ENCODE results near the gene FSHR.

FSHR gene

DNA sequence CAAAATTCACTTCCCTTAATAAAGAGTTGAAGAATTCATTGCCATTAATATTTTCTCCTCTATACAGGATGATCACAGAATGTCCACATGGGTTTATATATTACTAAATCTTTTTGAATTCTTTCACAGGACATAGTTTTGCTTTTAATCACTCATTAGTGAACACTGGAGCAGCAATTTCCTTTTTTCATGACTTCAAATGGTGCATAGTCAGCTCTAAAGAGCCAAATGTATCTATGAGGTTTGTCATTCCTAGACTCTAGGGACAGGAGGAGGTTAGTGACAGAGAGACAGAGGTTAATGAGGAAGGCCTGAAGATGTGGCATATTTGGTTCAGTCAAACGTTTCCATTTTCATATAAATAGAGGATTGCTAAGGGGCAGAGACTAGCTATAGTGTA lies 111.8 kb downstream of the FSHR start:
- Histone ChIP-seq H3K4me3 (ENCODE audit: low read depth, low read length) (no peak overlapping the region), H3K9me3 (no peaks in the 10 kb centered on the region), H3K36me3 (no peaks in the 10 kb centered on the region), H3K27me3 (no peaks in the 10 kb centered on the region), H3K4me1 (peaks cover 2% of the 10 kb centered on the region; the same call in 1 of the 2 replicates)
- DNase-seq, result no peak
- TF ChIP-seq CTCF (IDR thresholded peaks at IDR 0.05; ENCODE audit: low read depth, low read length), result no peak

DNA sequence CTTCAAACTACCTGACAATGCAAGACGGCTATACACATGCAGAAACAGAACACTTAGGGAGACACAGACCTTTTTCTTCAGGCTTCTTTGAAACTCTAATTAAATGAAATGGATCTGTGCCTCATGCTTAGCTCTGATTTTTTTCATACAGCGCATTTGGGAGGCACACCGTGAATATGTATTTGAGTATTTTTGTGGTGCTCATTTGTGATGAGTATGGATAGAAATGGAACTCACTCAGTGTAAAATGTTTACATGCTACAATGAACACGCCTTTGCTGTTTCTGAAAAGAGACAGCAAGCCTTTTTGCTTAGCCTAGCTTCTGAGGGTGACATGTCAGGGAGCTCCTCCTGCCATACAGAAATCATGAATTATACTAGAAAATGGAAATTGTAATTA lies 113.3 kb downstream of the FSHR start:
- DNase-seq, result no peak
- H3K4me3 ChIP-seq (ENCODE audit: low read depth, low read length), result no peak overlapping the region
- no peaks in the 10 kb centered on the region for H3K9me3 ChIP-seq
- H3K27me3 ChIP-seq, result no peaks in the 10 kb centered on the region
- no peak for TF ChIP-seq CTCF (IDR thresholded peaks at IDR 0.05; ENCODE audit: low read depth, low read length)
- H3K36me3 ChIP-seq, result no peaks in the 10 kb centered on the region
- H3K4me1 ChIP-seq, result peaks cover 2% of the 10 kb centered on the region; the same call in 1 of the 2 replicates

DNA sequence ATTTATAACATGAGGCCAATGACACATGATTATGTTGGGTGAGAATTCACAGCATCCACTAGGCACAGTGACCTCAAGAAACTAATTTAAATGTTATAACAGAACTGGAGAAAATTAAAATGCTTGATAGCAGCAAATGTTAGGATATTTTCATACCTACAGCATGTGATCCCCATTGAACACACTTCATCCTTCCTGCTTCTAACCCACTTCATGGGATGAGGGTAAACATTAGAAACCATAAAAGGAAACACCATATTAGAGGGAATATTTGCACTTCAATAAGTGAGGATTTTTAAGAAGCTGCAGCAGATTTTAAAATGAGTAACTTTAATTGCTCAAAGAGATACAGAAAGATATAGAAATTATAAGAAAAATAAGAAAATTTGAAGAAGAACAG lies 117.1 kb downstream of the FSHR start:
- Histone ChIP-seq H3K27me3 (no peaks in the 10 kb centered on the region), H3K4me1 (no peaks in the 10 kb centered on the region), H3K4me3 (ENCODE audit: low read depth, low read length) (no peak overlapping the region), H3K9me3 (no peaks in the 10 kb centered on the region), H3K36me3 (no peaks in the 10 kb centered on the region)
- DNase-seq, result no peak
- TF ChIP-seq CTCF (IDR thresholded peaks at IDR 0.05; ENCODE audit: low read depth, low read length), result no peak

DNA sequence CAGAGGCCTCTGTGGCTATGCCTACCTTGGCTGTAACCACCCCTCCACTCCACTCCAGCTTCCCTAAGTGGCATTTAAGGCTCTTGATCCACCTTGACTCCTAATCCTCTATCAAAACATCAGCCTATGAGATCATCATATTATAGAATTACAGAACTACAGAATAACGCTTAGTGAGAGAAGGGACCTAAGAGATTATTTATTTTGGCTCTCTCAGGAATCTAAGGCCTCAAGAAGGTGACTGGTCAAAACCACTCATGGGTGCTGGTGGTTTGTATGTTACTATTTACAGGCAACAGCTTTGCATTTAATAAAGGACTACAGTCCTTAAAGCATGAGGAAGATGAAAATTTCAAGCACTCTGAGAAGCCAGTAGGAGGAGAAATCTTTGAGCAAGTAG lies 118.8 kb downstream of the FSHR start:
- Histone ChIP-seq H3K4me1 (no peaks in the 10 kb centered on the region), H3K9me3 (no peaks in the 10 kb centered on the region), H3K27me3 (no peaks in the 10 kb centered on the region), H3K4me3 (ENCODE audit: low read depth, low read length) (no peak overlapping the region), H3K36me3 (no peaks in the 10 kb centered on the region)
- DNase-seq, result no peak
- no peak for TF ChIP-seq CTCF (IDR thresholded peaks at IDR 0.05; ENCODE audit: low read depth, low read length)

DNA sequence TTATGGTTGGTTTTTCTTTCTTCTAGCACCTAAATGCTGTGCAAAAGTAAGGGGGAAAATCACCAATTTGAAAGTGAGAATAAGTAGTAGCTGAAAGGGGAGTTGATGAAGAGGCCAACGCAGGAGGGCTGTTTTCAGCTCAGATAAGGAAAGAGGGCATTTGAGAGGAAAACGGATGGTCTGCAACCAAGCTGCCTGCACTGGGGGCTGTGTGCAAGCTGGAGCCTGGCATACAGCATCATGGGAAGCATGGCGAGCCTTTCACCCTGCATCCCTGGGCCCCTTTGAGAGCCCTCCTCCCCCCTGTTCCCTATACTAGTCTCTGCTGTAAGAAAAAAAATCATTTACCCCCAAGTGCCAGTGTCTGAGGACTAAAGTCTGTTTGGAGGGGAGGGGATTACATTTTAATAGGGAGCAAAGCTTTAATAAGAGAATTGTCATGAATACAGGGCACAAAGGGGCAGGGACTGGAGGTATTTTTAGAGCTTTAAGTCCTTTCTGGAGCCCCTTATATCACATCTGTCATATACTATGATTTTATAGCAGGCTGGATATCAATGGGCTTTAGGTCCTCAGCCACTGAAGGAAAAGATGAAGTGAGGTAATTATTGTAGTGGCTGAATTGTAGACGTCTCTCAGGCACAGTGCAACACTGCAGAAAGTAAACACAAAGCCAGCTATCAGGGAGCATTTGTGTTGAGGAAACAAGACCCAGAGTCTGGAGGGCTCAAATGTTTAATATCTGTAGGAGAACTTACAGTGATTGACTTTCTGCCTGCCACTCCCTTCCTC lies 120.7 kb downstream of the FSHR start:
- Histone ChIP-seq H3K36me3 (no peaks in the 10 kb centered on the region), H3K27me3 (no peaks in the 10 kb centered on the region), H3K4me1 (no peaks in the 10 kb centered on the region), H3K9me3 (no peaks in the 10 kb centered on the region), H3K4me3 (ENCODE audit: low read depth, low read length) (no peak overlapping the region)
- TF ChIP-seq CTCF (IDR thresholded peaks at IDR 0.05; ENCODE audit: low read depth, low read length), result no peak
- no peak for DNase-seq

DNA sequence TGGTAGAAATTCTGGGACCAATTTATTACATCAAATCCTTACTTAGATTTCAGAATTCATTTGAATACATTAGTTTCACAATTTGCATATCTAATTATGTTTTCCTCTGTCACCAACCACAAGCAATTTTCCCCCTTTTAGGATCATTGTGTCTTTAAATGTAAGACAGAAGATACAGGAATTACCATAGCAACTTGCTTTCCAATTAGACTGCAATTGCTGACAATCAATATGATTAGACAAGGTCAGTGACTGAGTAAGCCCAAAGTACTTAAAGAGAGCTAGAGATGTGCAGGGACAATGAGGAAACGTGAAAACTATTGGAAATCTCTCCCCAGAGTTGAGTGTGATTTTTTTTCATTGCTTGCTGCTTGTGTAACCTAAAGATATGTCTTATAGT lies 121.4 kb downstream of the FSHR start:
- Histone ChIP-seq H3K36me3 (no peaks in the 10 kb centered on the region), H3K4me3 (ENCODE audit: low read depth, low read length) (no peak overlapping the region), H3K27me3 (no peaks in the 10 kb centered on the region), H3K4me1 (no peaks in the 10 kb centered on the region), H3K9me3 (no peaks in the 10 kb centered on the region)
- no peak for TF ChIP-seq CTCF (IDR thresholded peaks at IDR 0.05; ENCODE audit: low read depth, low read length)
- no peak for DNase-seq
